Measurements from ENCODE around the gene RAX2. TPM values are rescaled to one million over a fixed set of nuclear protein-coding genes. Genes with fewer than 3 reads are reported as not detected.

RAX2 gene
- total RNA-seq, 1 experiment from 2014 or later: not detected

DNA sequence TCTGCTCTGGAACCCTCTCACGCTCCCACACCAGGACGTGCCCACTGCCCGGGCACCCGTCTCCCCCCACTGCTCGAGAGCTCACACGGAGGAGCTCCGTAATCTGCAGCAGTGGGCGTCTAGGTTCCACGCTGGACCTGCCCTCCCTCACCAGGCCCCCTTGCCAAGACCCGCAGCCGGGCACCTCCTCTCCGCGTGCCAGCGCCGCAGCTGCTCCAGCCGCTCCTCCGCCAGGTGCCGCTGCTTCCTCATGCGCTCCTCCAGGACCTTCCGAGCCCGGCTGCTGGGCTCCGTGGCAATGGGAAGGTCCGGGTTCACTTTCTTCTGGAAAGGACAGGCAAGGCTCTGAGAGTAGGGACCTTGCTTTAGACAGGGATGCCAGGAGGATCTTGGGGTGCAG, 49.1 kb upstream of the RAX2 start (continued):
- TF ChIP-seq EZH2 (IDR thresholded peaks at IDR 0.05): no peak

DNA sequence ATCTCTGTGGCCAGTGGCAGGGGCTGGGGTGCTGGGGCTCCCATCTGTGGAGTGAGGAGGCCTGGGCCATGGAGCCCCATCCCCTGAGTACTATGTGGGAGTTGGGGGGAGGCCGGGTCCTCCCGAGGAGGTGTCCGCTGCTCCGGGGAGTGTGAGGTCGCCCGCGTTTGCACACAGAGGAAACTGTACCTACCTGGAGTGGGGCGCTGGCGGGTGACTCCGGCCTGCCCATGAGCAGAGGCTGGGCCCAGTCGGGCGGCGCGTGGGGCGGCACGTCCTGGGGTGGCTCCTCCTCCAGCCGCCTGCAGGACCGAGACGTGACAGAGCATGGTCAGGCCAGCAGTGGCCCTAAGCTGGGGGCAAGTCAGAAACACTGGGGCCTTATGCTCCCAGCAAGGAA, 48.0 kb upstream of the RAX2 start:
- H3K27me3 ChIP-seq (ENCODE audit: insufficient read depth, low read length): no peaks in the 10 kb centered on the region
- DNase-seq (ENCODE audit: low read depth, low spot score) (no peak), ATAC-seq (no peak)
- H3K4me1 ChIP-seq (ENCODE audit: control insufficient read depth in 1 of 2, insufficient read depth in 2 of 2, low read length in 2 of 2): peaks cover 0 to 6% of the 10 kb centered on the region in 2 experiments; a peak in 1 of 4 replicates
- no TSS peak for BruUV-seq (replicated peaks)
- H3K9ac ChIP-seq (ENCODE audit: low read length): no peak overlapping the region
- no peaks in the 10 kb centered on the region for H3K36me3 ChIP-seq (ENCODE audit: control insufficient read depth in 1 of 2, insufficient read depth in 2 of 2, low read length in 2 of 2)
- RAD21 ChIA-PET (ENCODE audit: low non-redundant PET in 1 of 2, low total read pairs in 2 of 2, uncharacterized antibody in 2 of 2, unreplicated experiment in 2 of 2): no interaction called here
- H4K20me1 ChIP-seq (ENCODE audit: insufficient read depth): no peaks in the 10 kb centered on the region
- no peaks in the 10 kb centered on the region for H3K79me2 ChIP-seq (ENCODE audit: insufficient read depth, low read length)
- no peak for TF ChIP-seq EGR1 (IDR thresholded peaks at IDR 0.05; ENCODE audit: low read depth)
- no peak for TF ChIP-seq ZNF274 (IDR thresholded peaks at IDR 0.05; ENCODE audit: low read depth, low read length)
- no peak for TF ChIP-seq FOSL1 (IDR thresholded peaks at IDR 0.05; ENCODE audit: low read depth)
- TF ChIP-seq CEBPB (IDR thresholded peaks at IDR 0.05; ENCODE audit: low read depth): no peak
- TF ChIP-seq, protein P1, sequence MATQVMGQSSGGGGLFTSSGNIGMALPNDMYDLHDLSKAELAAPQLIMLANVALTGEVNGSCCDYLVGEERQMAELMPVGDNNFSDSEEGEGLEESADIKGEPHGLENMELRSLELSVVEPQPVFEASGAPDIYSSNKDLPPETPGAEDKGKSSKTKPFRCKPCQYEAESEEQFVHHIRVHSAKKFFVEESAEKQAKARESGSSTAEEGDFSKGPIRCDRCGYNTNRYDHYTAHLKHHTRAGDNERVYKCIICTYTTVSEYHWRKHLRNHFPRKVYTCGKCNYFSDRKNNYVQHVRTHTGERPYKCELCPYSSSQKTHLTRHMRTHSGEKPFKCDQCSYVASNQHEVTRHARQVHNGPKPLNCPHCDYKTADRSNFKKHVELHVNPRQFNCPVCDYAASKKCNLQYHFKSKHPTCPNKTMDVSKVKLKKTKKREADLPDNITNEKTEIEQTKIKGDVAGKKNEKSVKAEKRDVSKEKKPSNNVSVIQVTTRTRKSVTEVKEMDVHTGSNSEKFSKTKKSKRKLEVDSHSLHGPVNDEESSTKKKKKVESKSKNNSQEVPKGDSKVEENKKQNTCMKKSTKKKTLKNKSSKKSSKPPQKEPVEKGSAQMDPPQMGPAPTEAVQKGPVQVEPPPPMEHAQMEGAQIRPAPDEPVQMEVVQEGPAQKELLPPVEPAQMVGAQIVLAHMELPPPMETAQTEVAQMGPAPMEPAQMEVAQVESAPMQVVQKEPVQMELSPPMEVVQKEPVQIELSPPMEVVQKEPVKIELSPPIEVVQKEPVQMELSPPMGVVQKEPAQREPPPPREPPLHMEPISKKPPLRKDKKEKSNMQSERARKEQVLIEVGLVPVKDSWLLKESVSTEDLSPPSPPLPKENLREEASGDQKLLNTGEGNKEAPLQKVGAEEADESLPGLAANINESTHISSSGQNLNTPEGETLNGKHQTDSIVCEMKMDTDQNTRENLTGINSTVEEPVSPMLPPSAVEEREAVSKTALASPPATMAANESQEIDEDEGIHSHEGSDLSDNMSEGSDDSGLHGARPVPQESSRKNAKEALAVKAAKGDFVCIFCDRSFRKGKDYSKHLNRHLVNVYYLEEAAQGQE (IDR thresholded peaks at IDR 0.05; ENCODE audit: low read depth): no peak
- no peak for TF ChIP-seq SRF (IDR thresholded peaks at IDR 0.05; ENCODE audit: low read depth)
- TF ChIP-seq EZH2 (IDR thresholded peaks at IDR 0.05): no peak
- no peak for TF ChIP-seq ZFX (IDR thresholded peaks at IDR 0.05)
- TF ChIP-seq POLR2A (IDR thresholded peaks at IDR 0.05; ENCODE audit: borderline replicate concordance, extremely low read depth, insufficient read depth, insufficient read length): no peak
- no peak for TF ChIP-seq POLR2AphosphoS5 (IDR thresholded peaks at IDR 0.05; ENCODE audit: low read depth, low read length)
- no peak for TF ChIP-seq YY1 (IDR thresholded peaks at IDR 0.05; ENCODE audit: extremely low read depth, insufficient replicate concordance, low read depth, low read length)
- no peak for TF ChIP-seq SP1 (IDR thresholded peaks at IDR 0.05; ENCODE audit: low read depth)
- TF ChIP-seq TCF7L2 (IDR thresholded peaks at IDR 0.05; ENCODE audit: borderline replicate concordance, extremely low read depth, insufficient read depth, insufficient read length): no peak
- no peak for TF ChIP-seq JUND (IDR thresholded peaks at IDR 0.05)
- TF ChIP-seq, protein P2, sequence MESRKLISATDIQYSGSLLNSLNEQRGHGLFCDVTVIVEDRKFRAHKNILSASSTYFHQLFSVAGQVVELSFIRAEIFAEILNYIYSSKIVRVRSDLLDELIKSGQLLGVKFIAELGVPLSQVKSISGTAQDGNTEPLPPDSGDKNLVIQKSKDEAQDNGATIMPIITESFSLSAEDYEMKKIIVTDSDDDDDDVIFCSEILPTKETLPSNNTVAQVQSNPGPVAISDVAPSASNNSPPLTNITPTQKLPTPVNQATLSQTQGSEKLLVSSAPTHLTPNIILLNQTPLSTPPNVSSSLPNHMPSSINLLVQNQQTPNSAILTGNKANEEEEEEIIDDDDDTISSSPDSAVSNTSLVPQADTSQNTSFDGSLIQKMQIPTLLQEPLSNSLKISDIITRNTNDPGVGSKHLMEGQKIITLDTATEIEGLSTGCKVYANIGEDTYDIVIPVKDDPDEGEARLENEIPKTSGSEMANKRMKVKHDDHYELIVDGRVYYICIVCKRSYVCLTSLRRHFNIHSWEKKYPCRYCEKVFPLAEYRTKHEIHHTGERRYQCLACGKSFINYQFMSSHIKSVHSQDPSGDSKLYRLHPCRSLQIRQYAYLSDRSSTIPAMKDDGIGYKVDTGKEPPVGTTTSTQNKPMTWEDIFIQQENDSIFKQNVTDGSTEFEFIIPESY (IDR thresholded peaks at IDR 0.05; ENCODE audit: extremely low read depth, insufficient replicate concordance, low read length): no peak
- TF ChIP-seq SIN3A (IDR thresholded peaks at IDR 0.05; ENCODE audit: low read depth): no peak
- H2AFZ ChIP-seq (ENCODE audit: low read depth, low read length, poor library complexity, severe bottlenecking): no peak overlapping the region
- CTCF ChIA-PET: no interaction called here
- POLR2A ChIA-PET: no interaction called here
- intact Hi-C loops (cut with micrococcal nuclease): loop anchor here (5.0 kb wide), 1 partner anchor 58 kb away; the partner anchor contains the start of genes APBA3 and MRPL54
- H3K27ac ChIP-seq (ENCODE audit: low read depth, low read length): no peak overlapping the region
- no peaks in the 10 kb centered on the region for H3K9me3 ChIP-seq (ENCODE audit: control insufficient read depth in 1 of 2, insufficient read depth in 1 of 2, low read depth in 1 of 2, low read length in 2 of 2)
- no peak overlapping the region for H3K4me3 ChIP-seq (replicated peaks in 1 of 2; ENCODE audit: low read depth in 1 of 2, low read length in 2 of 2)
- no peaks in the 10 kb centered on the region for H3K9me2 ChIP-seq (ENCODE audit: insufficient read depth)
- H3K4me2 ChIP-seq (ENCODE audit: low read length): no peak overlapping the region

Data from HCT116 (cell line).